ENCODE results near the gene RBFOX2. TPM values are rescaled to one million over a fixed set of nuclear protein-coding genes. Genes with fewer than 3 reads are reported as not detected.

The RBFOX2 gene
- total and polyA plus RNA-seq, 10 of the 15 experiments (the other 5 are each of a cell fraction or from before 2014, with no cell fraction given), result 0.01 to 2.7 (median 0.17) TPM; not detected in 4

DNA sequence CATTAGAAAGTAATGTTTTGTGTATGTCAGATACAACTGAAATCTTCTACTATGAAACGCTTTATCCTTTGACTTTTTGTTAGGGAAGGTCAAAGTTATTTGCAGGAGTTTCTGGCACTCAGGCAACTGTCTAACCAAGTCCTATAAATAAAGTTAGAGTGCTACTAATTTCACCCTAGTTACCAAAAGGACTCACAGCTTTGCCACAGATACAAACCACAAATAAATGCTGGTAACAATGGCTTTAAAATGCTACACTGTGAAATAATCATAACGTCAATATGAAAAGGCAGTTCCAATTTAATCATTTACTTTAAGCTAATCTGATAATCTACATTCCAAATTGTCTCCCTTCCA is 124.3 kb downstream of the RBFOX2 start:
- H3K27ac ChIP-seq (ENCODE audit: control insufficient read depth, insufficient read depth), result no peak overlapping the region
- TF ChIP-seq NR2C2 (IDR thresholded peaks at IDR 0.05; ENCODE audit: borderline replicate concordance, control insufficient read depth, insufficient read length, low read depth) (no peak), NR2F1 (conservative IDR thresholded peaks at IDR 0.05) (no peak), HDAC2 (IDR thresholded peaks at IDR 0.05) (no peak), RCOR1 (conservative IDR thresholded peaks at IDR 0.05; ENCODE audit: low read depth, low read length) (no peak), RUNX3 (IDR thresholded peaks at IDR 0.05; ENCODE audit: low read length) (no peak), TCF12 (IDR thresholded peaks at IDR 0.05; ENCODE audit: low read depth, low read length) (no peak), ETV6 (conservative IDR thresholded peaks at IDR 0.05 in 1 of 2, IDR thresholded peaks at IDR 0.05 in 1 of 2; ENCODE audit: borderline replicate concordance in 1 of 2, low read depth in 1 of 2) (no peak), SIX5 (IDR thresholded peaks at IDR 0.05; ENCODE audit: low read depth, low read length, severe bottlenecking) (no peak), MYB (IDR thresholded peaks at IDR 0.05; ENCODE audit: borderline replicate concordance, low read depth, low read length) (no peak), CHD4 (IDR thresholded peaks at IDR 0.05) (no peak), IKZF1 (conservative IDR thresholded peaks at IDR 0.05) (no peak)
- TF ChIP-seq, protein P1, sequence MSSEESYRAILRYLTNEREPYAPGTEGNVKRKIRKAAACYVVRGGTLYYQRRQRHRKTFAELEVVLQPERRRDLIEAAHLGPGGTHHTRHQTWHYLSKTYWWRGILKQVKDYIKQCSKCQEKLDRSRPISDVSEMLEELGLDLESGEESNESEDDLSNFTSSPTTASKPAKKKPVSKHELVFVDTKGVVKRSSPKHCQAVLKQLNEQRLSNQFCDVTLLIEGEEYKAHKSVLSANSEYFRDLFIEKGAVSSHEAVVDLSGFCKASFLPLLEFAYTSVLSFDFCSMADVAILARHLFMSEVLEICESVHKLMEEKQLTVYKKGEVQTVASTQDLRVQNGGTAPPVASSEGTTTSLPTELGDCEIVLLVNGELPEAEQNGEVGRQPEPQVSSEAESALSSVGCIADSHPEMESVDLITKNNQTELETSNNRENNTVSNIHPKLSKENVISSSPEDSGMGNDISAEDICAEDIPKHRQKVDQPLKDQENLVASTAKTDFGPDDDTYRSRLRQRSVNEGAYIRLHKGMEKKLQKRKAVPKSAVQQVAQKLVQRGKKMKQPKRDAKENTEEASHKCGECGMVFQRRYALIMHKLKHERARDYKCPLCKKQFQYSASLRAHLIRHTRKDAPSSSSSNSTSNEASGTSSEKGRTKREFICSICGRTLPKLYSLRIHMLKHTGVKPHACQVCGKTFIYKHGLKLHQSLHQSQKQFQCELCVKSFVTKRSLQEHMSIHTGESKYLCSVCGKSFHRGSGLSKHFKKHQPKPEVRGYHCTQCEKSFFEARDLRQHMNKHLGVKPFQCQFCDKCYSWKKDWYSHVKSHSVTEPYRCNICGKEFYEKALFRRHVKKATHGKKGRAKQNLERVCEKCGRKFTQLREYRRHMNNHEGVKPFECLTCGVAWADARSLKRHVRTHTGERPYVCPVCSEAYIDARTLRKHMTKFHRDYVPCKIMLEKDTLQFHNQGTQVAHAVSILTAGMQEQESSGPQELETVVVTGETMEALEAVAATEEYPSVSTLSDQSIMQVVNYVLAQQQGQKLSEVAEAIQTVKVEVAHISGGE (CRISPR knock-in tag; IDR thresholded peaks at IDR 0.05), result no peak
- TF ChIP-seq, protein P2, sequence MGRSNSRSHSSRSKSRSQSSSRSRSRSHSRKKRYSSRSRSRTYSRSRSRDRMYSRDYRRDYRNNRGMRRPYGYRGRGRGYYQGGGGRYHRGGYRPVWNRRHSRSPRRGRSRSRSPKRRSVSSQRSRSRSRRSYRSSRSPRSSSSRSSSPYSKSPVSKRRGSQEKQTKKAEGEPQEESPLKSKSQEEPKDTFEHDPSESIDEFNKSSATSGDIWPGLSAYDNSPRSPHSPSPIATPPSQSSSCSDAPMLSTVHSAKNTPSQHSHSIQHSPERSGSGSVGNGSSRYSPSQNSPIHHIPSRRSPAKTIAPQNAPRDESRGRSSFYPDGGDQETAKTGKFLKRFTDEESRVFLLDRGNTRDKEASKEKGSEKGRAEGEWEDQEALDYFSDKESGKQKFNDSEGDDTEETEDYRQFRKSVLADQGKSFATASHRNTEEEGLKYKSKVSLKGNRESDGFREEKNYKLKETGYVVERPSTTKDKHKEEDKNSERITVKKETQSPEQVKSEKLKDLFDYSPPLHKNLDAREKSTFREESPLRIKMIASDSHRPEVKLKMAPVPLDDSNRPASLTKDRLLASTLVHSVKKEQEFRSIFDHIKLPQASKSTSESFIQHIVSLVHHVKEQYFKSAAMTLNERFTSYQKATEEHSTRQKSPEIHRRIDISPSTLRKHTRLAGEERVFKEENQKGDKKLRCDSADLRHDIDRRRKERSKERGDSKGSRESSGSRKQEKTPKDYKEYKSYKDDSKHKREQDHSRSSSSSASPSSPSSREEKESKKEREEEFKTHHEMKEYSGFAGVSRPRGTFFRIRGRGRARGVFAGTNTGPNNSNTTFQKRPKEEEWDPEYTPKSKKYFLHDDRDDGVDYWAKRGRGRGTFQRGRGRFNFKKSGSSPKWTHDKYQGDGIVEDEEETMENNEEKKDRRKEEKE (IDR thresholded peaks at IDR 0.05), result no peak
- TF ChIP-seq, protein P3, sequence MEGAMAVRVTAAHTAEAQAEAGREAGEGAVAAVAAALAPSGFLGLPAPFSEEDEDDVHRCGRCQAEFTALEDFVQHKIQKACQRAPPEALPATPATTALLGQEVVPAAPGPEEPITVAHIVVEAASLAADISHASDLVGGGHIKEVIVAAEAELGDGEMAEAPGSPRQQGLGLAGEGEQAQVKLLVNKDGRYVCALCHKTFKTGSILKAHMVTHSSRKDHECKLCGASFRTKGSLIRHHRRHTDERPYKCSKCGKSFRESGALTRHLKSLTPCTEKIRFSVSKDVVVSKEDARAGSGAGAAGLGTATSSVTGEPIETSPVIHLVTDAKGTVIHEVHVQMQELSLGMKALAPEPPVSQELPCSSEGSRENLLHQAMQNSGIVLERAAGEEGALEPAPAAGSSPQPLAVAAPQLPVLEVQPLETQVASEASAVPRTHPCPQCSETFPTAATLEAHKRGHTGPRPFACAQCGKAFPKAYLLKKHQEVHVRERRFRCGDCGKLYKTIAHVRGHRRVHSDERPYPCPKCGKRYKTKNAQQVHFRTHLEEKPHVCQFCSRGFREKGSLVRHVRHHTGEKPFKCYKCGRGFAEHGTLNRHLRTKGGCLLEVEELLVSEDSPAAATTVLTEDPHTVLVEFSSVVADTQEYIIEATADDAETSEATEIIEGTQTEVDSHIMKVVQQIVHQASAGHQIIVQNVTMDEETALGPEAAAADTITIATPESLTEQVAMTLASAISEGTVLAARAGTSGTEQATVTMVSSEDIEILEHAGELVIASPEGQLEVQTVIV (IDR thresholded peaks at IDR 0.05; ENCODE audit: borderline replicate concordance, partially characterized antibody), result no peak
- TF ChIP-seq, protein P4, sequence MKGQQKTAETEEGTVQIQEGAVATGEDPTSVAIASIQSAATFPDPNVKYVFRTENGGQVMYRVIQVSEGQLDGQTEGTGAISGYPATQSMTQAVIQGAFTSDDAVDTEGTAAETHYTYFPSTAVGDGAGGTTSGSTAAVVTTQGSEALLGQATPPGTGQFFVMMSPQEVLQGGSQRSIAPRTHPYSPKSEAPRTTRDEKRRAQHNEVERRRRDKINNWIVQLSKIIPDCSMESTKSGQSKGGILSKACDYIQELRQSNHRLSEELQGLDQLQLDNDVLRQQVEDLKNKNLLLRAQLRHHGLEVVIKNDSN (IDR thresholded peaks at IDR 0.05; ENCODE audit: borderline replicate concordance, extremely low read length, insufficient read depth, low read depth, low read length), result no peak

More for the DNA sequence above, 124.3 kb downstream of the RBFOX2 start:
- BruUV-seq (replicated peaks), result no TSS peak
- in situ Hi-C loops (cut with MboI) (no loop called here), intact Hi-C loops (cut with micrococcal nuclease; ENCODE audit: unreplicated experiment) (no loop called here)
- no peak overlapping the region for H3K9ac ChIP-seq (ENCODE audit: control insufficient read depth, insufficient read depth, low read length)
- no peaks in the 10 kb centered on the region for H3K36me3 ChIP-seq (ENCODE audit: control insufficient read depth in 2 of 2, insufficient read depth in 2 of 2, low read length in 1 of 2)
- FAIRE-seq (no peak), DNase-seq (ENCODE audit: low read depth, low spot score) (no peak), ATAC-seq (no peak)
- RAD21 ChIA-PET (ENCODE audit: unreplicated experiment), result no interaction called here
- POLR2A ChIA-PET, result no interaction called here
- 20% methylated on average over 2 of the region's 2 CpGs for WGBS (ENCODE audit: insufficient coverage, insufficient replicate concordance, low lambda C conversion rate, missing lambda C conversion rate)
- H3K9me3 ChIP-seq (replicated peaks; ENCODE audit: control insufficient read depth, insufficient read depth, low read length), result no peaks in the 10 kb centered on the region
- H4K20me1 ChIP-seq (ENCODE audit: control insufficient read depth, insufficient read depth), result no peaks in the 10 kb centered on the region
- H3K4me2 ChIP-seq (ENCODE audit: control insufficient read depth, insufficient read depth), result no peak overlapping the region
- CTCF ChIA-PET, result interaction anchor here (0.9 kb wide), 1 partner anchor 15 kb away, joined by 3 read pairs; no protein-coding TSS in a partner anchor
- no peaks in the 10 kb centered on the region for H3K27me3 ChIP-seq (replicated peaks in 1 of 2; ENCODE audit: control insufficient read depth in 2 of 2, insufficient read depth in 2 of 2, low read length in 1 of 2)
- SMC1A ChIA-PET (ENCODE audit: uncharacterized antibody, unreplicated experiment), result no interaction called here
- no peaks in the 10 kb centered on the region for H3K79me2 ChIP-seq (ENCODE audit: control insufficient read depth, insufficient read depth, low read length)
- H2AFZ ChIP-seq (ENCODE audit: control insufficient read depth, low read depth, low read length), result no peak overlapping the region
- no peaks in the 10 kb centered on the region; the same call in 1 of the 2 replicates for H3K4me1 ChIP-seq (ENCODE audit: control insufficient read depth, insufficient read depth, low read length)
- no peak overlapping the region for H3K4me3 ChIP-seq

Measured in GM12878 (cell line).